Nephron progenitor cell (in vitro differentiated cells): ENCODE results near the gene RARA.
"Not testable (repeated sequence)": the region's sequence is repeated elsewhere in the genome, so short reads cannot be mapped to it uniquely, and the experiment has no call there.

Source experiments
- DNase-seq: peaks from one replicate; pipeline ENCODE4 v3.0.0; 2021
- H3K27ac Mint-ChIP-seq: 2 replicates; pipeline ENCODE4 v1.8.0; 2021; ENCODE audit warnings: mild to moderate bottlenecking, moderate library complexity, mixed read lengths
- H3K27me3 Mint-ChIP-seq: 2 replicates; pipeline ENCODE4 v1.8.0; 2021; ENCODE audit warnings: mild to moderate bottlenecking, low read depth, mixed read lengths; ENCODE audit not compliant: poor library complexity
- H3K36me3 Mint-ChIP-seq: 2 replicates; pipeline ENCODE4 v1.8.0; 2021; ENCODE audit warnings: low read depth, mixed read lengths
- H3K4me1 Mint-ChIP-seq: 2 replicates; pipeline ENCODE4 v1.8.0; 2021; ENCODE audit warnings: mixed read lengths
- H3K4me3 Mint-ChIP-seq: 2 replicates; pipeline ENCODE4 v1.8.0; 2021; ENCODE audit warnings: mild to moderate bottlenecking, moderate library complexity, mixed read lengths
- H3K9me3 Mint-ChIP-seq: 2 replicates; pipeline ENCODE4 v1.8.0; 2021; ENCODE audit warnings: mild to moderate bottlenecking, moderate library complexity, mixed read lengths
- TF ChIP-seq, protein P1 (sequence below): fragments of 200-600 bp; sonication (generic); IDR thresholded peaks from 2 replicates; pipeline ENCODE4 v1.5.0; 2021; ENCODE audit warnings: antibody characterized with exemption

Gene RARA

DNA sequence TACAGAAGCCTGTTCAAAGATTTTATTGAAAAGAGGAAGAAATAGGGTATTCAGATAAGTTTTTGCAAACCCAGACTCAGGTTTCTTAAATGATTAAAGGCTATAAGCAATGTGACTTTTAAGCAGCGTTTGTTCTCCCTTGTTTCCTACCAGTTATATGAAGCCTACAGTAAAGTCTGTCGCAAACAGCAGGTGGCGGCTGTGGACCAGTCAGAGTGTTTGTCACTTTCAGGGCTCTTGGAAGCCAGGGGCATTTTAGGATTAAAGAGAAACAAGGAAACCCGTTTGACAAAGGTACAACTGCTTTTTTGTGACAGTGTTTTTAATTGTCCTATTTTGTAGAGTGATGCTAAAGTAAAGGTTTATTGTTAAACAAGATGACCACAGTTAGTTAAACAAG is 7.7 kb upstream of the RARA start:
- Mint-ChIP-seq H3K27me3 (no peaks in the 10 kb centered on the region), H3K36me3 (peaks cover 22% of the 10 kb centered on the region), H3K4me3 (no peak overlapping the region), H3K4me1 (peaks cover 27% of the 10 kb centered on the region), H3K27ac (no peak overlapping the region), H3K9me3 (no peaks in the 10 kb centered on the region)
- DNase-seq = no peak
- TF ChIP-seq, protein P1, sequence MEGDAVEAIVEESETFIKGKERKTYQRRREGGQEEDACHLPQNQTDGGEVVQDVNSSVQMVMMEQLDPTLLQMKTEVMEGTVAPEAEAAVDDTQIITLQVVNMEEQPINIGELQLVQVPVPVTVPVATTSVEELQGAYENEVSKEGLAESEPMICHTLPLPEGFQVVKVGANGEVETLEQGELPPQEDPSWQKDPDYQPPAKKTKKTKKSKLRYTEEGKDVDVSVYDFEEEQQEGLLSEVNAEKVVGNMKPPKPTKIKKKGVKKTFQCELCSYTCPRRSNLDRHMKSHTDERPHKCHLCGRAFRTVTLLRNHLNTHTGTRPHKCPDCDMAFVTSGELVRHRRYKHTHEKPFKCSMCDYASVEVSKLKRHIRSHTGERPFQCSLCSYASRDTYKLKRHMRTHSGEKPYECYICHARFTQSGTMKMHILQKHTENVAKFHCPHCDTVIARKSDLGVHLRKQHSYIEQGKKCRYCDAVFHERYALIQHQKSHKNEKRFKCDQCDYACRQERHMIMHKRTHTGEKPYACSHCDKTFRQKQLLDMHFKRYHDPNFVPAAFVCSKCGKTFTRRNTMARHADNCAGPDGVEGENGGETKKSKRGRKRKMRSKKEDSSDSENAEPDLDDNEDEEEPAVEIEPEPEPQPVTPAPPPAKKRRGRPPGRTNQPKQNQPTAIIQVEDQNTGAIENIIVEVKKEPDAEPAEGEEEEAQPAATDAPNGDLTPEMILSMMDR = peak; percentile 11

DNA sequence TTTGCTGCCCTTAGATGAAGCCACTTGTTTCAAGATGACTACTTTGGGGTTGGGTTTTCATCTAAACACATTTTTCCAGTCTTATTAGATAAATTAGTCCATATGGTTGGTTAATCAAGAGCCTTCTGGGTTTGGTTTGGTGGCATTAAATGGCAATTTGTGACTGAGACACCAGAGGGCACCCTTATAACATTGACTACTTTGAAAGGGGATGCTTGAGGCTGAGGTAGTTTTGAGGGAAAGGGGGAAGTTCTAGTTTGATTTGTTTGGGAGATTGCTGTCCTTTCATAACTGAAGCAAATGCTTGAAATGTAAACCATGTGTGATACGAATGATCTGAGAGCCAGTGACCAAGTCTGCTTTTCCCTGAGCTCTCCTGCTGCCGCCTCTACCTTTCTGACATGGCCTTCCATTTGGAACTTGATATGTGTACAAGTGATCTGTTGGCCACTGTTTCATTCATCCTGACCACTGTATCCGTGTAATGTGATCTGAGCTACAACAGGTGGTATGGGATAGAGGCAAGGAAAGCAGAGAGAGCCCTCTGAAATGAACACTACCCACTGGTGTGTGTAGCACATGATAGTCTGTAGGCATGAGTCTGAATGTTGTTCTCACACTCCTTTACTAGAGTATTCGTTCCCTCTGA is 5.8 kb upstream of the RARA start:
- Mint-ChIP-seq H3K27me3 (no peaks in the 10 kb centered on the region), H3K27ac (peak overlapping the region; percentile 3), H3K9me3 (no peaks in the 10 kb centered on the region), H3K4me1 (peaks cover 27% of the 10 kb centered on the region), H3K36me3 (peaks cover 14% of the 10 kb centered on the region), H3K4me3 (peak overlapping the region; percentile 9)
- DNase-seq = no peak
- TF ChIP-seq, protein P1 = peak; percentile 70

DNA sequence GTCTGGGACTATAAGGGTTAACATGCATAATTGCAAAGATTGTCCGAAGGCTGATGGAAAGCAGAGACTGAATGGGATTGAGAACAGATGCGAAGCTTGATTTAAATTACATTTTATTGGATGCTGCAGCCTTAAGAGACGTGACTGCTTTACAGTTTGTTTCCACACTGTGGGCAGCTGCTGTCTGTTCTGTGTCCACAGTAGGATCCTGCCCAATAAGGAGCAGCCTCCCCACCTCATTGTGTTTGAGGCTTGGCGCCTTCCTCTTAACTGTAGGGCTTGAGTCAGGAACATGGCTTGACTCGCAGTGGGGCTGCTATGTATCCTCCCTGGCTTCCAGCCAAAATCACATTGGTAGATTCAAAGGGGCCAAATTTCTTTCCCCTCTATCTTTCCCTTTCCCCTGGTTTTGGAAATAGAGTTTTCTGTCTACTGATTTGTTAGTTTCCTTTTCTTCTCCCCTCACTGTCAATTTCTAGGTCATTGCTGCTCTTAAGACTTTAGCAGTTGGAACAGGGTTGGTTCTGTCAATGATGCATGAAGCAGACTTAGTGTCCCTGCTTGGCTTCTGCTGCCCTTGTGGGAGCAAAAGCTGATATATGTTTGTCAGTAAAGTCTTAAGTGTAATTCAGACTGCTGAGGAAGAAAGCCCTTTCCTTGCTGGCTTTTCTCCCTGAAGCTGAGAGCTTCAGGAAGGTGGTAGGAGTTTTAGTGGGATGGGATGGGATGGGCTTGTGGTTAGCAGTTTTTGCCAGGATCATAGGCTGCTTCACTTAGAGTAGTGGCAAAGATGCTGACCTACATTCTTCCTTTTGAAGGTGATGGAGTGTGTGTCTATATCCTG is 5.0 kb upstream of the RARA start:
- H3K36me3 Mint-ChIP-seq = peaks cover 14% of the 10 kb centered on the region
- peak overlapping the region; percentile 70 for H3K27ac Mint-ChIP-seq
- peak overlapping the region; percentile 3 for H3K4me3 Mint-ChIP-seq
- no peaks in the 10 kb centered on the region for H3K27me3 Mint-ChIP-seq
- H3K4me1 Mint-ChIP-seq = peaks cover 27% of the 10 kb centered on the region
- TF ChIP-seq, protein P1 = no peak
- no peaks in the 10 kb centered on the region for H3K9me3 Mint-ChIP-seq
- DNase-seq = no peak

DNA sequence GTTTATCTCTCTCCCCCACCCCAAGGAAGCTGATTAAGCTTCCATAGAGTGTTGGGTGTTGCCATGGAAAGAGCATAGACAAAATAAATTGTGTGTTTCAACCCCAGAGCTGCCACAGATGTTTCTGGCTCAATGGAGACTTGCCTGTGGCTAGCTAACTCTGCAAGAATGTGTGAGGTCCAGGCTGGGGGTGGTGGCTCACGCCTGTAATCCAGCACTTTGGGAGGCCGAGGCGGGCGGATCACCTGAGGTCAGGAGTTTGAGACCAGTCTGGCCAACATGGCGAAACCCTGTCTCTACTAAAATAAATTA is 4.5 kb upstream of the RARA start:
- H3K9me3 Mint-ChIP-seq, H3K27me3 Mint-ChIP-seq, DNase-seq, H3K4me3 Mint-ChIP-seq: not testable (repeated sequence)
- peak overlapping the region; percentile 70 for H3K27ac Mint-ChIP-seq
- peaks cover 27% of the 10 kb centered on the region for H3K4me1 Mint-ChIP-seq
- H3K36me3 Mint-ChIP-seq = peaks cover 14% of the 10 kb centered on the region

DNA sequence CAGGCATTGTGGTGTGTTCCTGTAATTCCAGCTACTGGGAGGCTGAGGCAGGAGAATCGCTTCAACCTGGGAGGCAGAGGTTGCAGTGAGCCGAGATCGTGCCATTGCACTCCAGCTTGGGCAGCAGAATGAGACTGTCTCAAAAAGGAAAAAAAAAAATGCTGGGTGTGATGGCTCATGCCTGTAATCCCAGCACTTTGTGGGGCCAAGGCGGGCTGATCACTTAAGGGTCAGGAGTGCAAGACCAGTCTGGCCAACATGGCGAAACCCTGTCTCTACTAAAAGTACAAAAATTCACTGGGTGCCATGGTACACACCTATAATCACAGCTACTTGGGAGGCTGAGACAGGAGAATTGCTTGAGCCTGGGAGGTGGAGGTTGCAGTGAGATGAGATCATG is 4.1 kb upstream of the RARA start:
- H3K9me3 Mint-ChIP-seq, H3K27me3 Mint-ChIP-seq, H3K4me3 Mint-ChIP-seq, DNase-seq: not testable (repeated sequence)
- peaks cover 14% of the 10 kb centered on the region for H3K36me3 Mint-ChIP-seq
- H3K27ac Mint-ChIP-seq = peak overlapping the region; percentile 70
- H3K4me1 Mint-ChIP-seq = peaks cover 27% of the 10 kb centered on the region

DNA sequence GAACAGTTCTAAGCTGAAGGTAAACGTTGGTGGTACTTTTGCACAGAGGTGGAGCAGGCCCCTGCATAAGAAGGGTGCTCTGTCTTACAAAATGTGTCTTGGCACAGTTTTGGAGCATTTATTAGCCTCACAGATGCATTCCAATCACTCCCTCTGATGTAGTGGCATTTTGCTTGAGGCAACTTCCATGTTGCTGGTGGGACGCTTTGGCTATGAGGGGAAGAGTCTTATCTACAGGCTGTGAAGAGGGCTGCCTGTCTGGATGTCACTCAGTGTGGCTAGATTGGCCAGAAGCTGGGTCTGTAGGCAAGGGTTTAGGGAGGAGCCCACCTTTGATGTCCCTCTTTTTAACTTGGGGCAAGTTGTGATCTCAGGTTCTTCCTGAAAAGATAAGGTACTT is 2.6 kb upstream of the RARA start:
- TF ChIP-seq, protein P1 = no peak
- DNase-seq = no peak
- Mint-ChIP-seq H3K27me3 (no peaks in the 10 kb centered on the region), H3K36me3 (peaks cover 12% of the 10 kb centered on the region), H3K27ac (peak overlapping the region; percentile 80), H3K4me3 (peak overlapping the region; percentile 35), H3K4me1 (peaks cover 27% of the 10 kb centered on the region), H3K9me3 (no peaks in the 10 kb centered on the region)
